Stimulated activated CD8-positive, alpha-beta memory T cell treated with anti-CD3 and anti-CD28 coated beads, Interleukin-4, amount 100 ng/mL, for 24 hours (primary cell): Measurements from ENCODE around the gene MAGOHB.

Experiments
- DNase-seq: peaks from one replicate; pipeline ENCODE4 v3.0.0-alpha.2; 2020; ENCODE audit warnings: low read depth

MAGOHB gene

GRCh38 chr12:10554756-10555481, 58.5 kb downstream of the MAGOHB start:
- DNase-seq: no peak

GRCh38 chr12:10554228-10554755, 59.1 kb downstream of the MAGOHB start:
- no peak for DNase-seq
